A549 (cell line): ENCODE measurements around the gene TAF4B.
"Not testable (repeated sequence)": the region's sequence is repeated elsewhere in the genome, so short reads cannot be mapped to it uniquely, and the experiment has no call there.

Source experiments
- KDM1A ChIP-seq: fragments of 200-600 bp; sonication (generic); IDR thresholded peaks from 2 replicates; pipeline ENCODE4 v1.6.1; 2016; ENCODE audit warnings: low read depth, mild to moderate bottlenecking
- KDM5A ChIP-seq: fragments of 200-600 bp; sonication (generic); IDR thresholded peaks from 2 replicates; pipeline ENCODE4 v1.6.1; 2016; ENCODE audit warnings: antibody characterized with exemption, mild to moderate bottlenecking
- MAFK ChIP-seq: fragments of 450-650 bp; IDR thresholded peaks from 2 replicates; pipeline ENCODE4 v1.6.1; 2014; ENCODE audit not compliant: partially characterized antibody
- MYC ChIP-seq: IDR thresholded peaks from 2 replicates; pipeline ENCODE4 v1.6.1; 2012; ENCODE audit warnings: mild to moderate bottlenecking, inconsistent platforms, low read length, improper control_type of control experiment, borderline replicate concordance
- RCOR1 ChIP-seq: fragments of 150-350 bp; IDR thresholded peaks from 2 replicates; pipeline ENCODE4 v1.6.1; 2014; ENCODE audit warnings: antibody characterized with exemption, low read length, low read depth
- RNF2 ChIP-seq: fragments of 200-600 bp; sonication (generic); IDR thresholded peaks from 2 replicates; pipeline ENCODE4 v1.6.1; 2016; ENCODE audit warnings: low read depth, mild to moderate bottlenecking, antibody characterized with exemption, moderate library complexity, borderline replicate concordance
- TFCP2L1 ChIP-seq: fragments of 250-450 bp; sonication (Bioruptor Pico); IDR thresholded peaks from 2 replicates; pipeline ENCODE4 v1.5.0; 2021; ENCODE audit warnings: mild to moderate bottlenecking
- ZFP36 ChIP-seq: fragments of 450-650 bp; IDR thresholded peaks from 2 replicates; pipeline ENCODE4 v1.6.1; 2014; ENCODE audit warnings: borderline replicate concordance; ENCODE audit not compliant: partially characterized antibody
- TF ChIP-seq, protein P1 (sequence below): fragments of >200 bp; sonication (Bioruptor Twin); formaldehyde crosslinking; IDR thresholded peaks from 3 replicates; pipeline ENCODE4 v1.5.1; 2016
- TF ChIP-seq, protein P2 (sequence below): IDR thresholded peaks from 2 replicates; pipeline ENCODE4 v1.6.1; 2012

- TF ChIP-seq, protein P1, sequence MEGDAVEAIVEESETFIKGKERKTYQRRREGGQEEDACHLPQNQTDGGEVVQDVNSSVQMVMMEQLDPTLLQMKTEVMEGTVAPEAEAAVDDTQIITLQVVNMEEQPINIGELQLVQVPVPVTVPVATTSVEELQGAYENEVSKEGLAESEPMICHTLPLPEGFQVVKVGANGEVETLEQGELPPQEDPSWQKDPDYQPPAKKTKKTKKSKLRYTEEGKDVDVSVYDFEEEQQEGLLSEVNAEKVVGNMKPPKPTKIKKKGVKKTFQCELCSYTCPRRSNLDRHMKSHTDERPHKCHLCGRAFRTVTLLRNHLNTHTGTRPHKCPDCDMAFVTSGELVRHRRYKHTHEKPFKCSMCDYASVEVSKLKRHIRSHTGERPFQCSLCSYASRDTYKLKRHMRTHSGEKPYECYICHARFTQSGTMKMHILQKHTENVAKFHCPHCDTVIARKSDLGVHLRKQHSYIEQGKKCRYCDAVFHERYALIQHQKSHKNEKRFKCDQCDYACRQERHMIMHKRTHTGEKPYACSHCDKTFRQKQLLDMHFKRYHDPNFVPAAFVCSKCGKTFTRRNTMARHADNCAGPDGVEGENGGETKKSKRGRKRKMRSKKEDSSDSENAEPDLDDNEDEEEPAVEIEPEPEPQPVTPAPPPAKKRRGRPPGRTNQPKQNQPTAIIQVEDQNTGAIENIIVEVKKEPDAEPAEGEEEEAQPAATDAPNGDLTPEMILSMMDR: not testable (repeated sequence)
- TF ChIP-seq RNF2; MYC; MAFK; KDM1A; ZFP36; RCOR1; KDM5A; TFCP2L1 (CRISPR knock-in tag): not testable (repeated sequence)
- TF ChIP-seq, protein P2, sequence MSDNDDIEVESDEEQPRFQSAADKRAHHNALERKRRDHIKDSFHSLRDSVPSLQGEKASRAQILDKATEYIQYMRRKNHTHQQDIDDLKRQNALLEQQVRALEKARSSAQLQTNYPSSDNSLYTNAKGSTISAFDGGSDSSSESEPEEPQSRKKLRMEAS: not testable (repeated sequence)
These were observed 11.1 kb downstream of the TAF4B start for GRCh38 chr18:26237363-26237762.
